Activated CD8-positive, alpha-beta T cell treated with anti-CD3 and anti-CD28 coated beads for 36 hours (primary cell): ENCODE data around the gene ERMAP. TPM values are rescaled to one million over a fixed set of nuclear protein-coding genes. Genes with fewer than 3 reads are reported as not detected.

ENCODE experiments used
- ATAC-seq: fragments of 200-7000 bp; cut with Tn5 transposase; one replicate; pipeline ENCODE4 v1.10.0; 2021; ENCODE audit warnings: mild to moderate bottlenecking, moderate library complexity
- CTCF ChIA-PET: fragments of 350-600 bp; sonication (Branson Sonifier 250); formaldehyde crosslinking; loops from one replicate; lab custom pipeline; 2021; ENCODE audit warnings: antibody characterized with exemption; lab: Charles Lee
- POLR2A ChIA-PET: fragments of 350-600 bp; sonication (Branson Sonifier 250); formaldehyde crosslinking; loops from one replicate; lab custom pipeline; 2021; ENCODE audit warnings: antibody characterized with exemption; lab: Charles Lee
- DNase-seq: peaks from one replicate; pipeline ENCODE4 v3.0.0-alpha.2; 2020
- H3K27ac Mint-ChIP-seq: one replicate; pipeline ENCODE4 v1.8.0; 2021; ENCODE audit warnings: mild to moderate bottlenecking, mixed read lengths
- H3K27me3 Mint-ChIP-seq: one replicate; pipeline ENCODE4 v1.8.0; 2021; ENCODE audit warnings: mixed read lengths
- H3K36me3 Mint-ChIP-seq: one replicate; pipeline ENCODE4 v1.8.0; 2021; ENCODE audit warnings: low read depth, mixed read lengths
- H3K4me1 Mint-ChIP-seq: one replicate; pipeline ENCODE4 v1.8.0; 2021; ENCODE audit warnings: low read depth, mixed read lengths
- H3K4me3 Mint-ChIP-seq: one replicate; pipeline ENCODE4 v1.8.0; 2021; ENCODE audit warnings: mild to moderate bottlenecking, moderate library complexity, mixed read lengths
- H3K9me3 Mint-ChIP-seq: one replicate; pipeline ENCODE4 v1.8.0; 2021; ENCODE audit warnings: mixed read lengths
- CTCF ChIP-seq: fragments of 200-600 bp; IDR thresholded peaks from one replicate; pipeline ENCODE4 v1.8.0; 2022; ENCODE audit warnings: antibody characterized with exemption, mild to moderate bottlenecking
- intact Hi-C: fragments of 100-400 bp; cut with micrococcal nuclease; formaldehyde crosslinking; loops from one replicate; pipeline ENCODE4 v1.10.0; 2022
- total RNA-seq, 2 experiments: library from RNA; stranded (reverse); gene quantifications; one replicate each; pipeline ENCODE4 v1.2.3, GENCODE V29; 2021

ERMAP gene
- total RNA-seq, 2 experiments from 2014 or later = 3.9 to 4.4 TPM

- H3K27ac Mint-ChIP-seq = peak overlapping the region; percentile 65
- no peaks in the 10 kb centered on the region for H3K9me3 Mint-ChIP-seq
- peaks cover 15% of the 10 kb centered on the region for H3K36me3 Mint-ChIP-seq
- DNase-seq (no peak), ATAC-seq (no peak)
- H3K4me3 Mint-ChIP-seq = no peak overlapping the region
- CTCF ChIA-PET = no interaction called here
- intact Hi-C loops = no loop called here
- no peaks in the 10 kb centered on the region for H3K27me3 Mint-ChIP-seq
- POLR2A ChIA-PET = interaction anchor here (1.1 kb wide), 1 partner anchor 19 kb away, joined by 3 read pairs; the partner anchor contains the start of genes C1orf50 and P3H1
- TF ChIP-seq CTCF = no peak
- H3K4me1 Mint-ChIP-seq = peaks cover 11% of the 10 kb centered on the region
Measured at GRCh38 chr1:42786097-42786496, 30.8 kb upstream of the ERMAP start.

GRCh38 chr1:42788021-42788420 is 28.9 kb upstream of the ERMAP start:
- POLR2A ChIA-PET = no interaction called here
- DNase-seq = no peak
- Mint-ChIP-seq H3K4me3 (no peak overlapping the region), H3K9me3 (no peaks in the 10 kb centered on the region), H3K36me3 (peaks cover 10% of the 10 kb centered on the region), H3K27ac (no peak overlapping the region), H3K27me3 (no peaks in the 10 kb centered on the region), H3K4me1 (peaks cover 11% of the 10 kb centered on the region)
- intact Hi-C loops = no loop called here
- no peak for ATAC-seq
- no peak for TF ChIP-seq CTCF
- CTCF ChIA-PET = interaction anchor here (1.4 kb wide), 1 partner anchor 286 kb away, joined by 6 read pairs; no protein-coding TSS in a partner anchor

GRCh38 chr1:42793824-42794223 is 23.1 kb upstream of the ERMAP start:
- intact Hi-C loops = no loop called here
- no peak overlapping the region for H3K27ac Mint-ChIP-seq
- CTCF ChIA-PET = interaction anchor here (1.5 kb wide), 1 partner anchor 15 kb away, joined by 6 read pairs; no protein-coding TSS in a partner anchor

GRCh38 chr1:42797414-42797813 is 19.5 kb upstream of the ERMAP start:
- ATAC-seq (no peak), DNase-seq (no peak)
- Mint-ChIP-seq H3K9me3 (no peaks in the 10 kb centered on the region), H3K4me3 (no peak overlapping the region), H3K27me3 (peaks cover 3% of the 10 kb centered on the region), H3K36me3 (no peaks in the 10 kb centered on the region), H3K4me1 (no peaks in the 10 kb centered on the region), H3K27ac (no peak overlapping the region)
- intact Hi-C loops = no loop called here
- TF ChIP-seq CTCF = no peak
- ChIA-PET CTCF (no interaction called here), POLR2A (interaction anchor here (0.6 kb wide), 1 partner anchor 18 kb away, joined by 3 read pairs; no protein-coding TSS in a partner anchor)

More at GRCh38 chr1:42793824-42794223, 23.1 kb upstream of the ERMAP start:
- Mint-ChIP-seq H3K27me3 (peaks cover 3% of the 10 kb centered on the region), H3K9me3 (no peaks in the 10 kb centered on the region), H3K36me3 (no peaks in the 10 kb centered on the region), H3K4me1 (no peaks in the 10 kb centered on the region), H3K4me3 (no peak overlapping the region)
- DNase-seq (no peak), ATAC-seq (no peak)
- POLR2A ChIA-PET = no interaction called here
- no peak for TF ChIP-seq CTCF

GRCh38 chr1:42797979-42798378 is 18.9 kb upstream of the ERMAP start:
- intact Hi-C loops = no loop called here
- CTCF ChIA-PET = no interaction called here
- no peaks in the 10 kb centered on the region for H3K4me1 Mint-ChIP-seq
- no peak for TF ChIP-seq CTCF
- no peak overlapping the region for H3K4me3 Mint-ChIP-seq
- H3K27me3 Mint-ChIP-seq = peaks cover 3% of the 10 kb centered on the region
- ATAC-seq = no peak
- POLR2A ChIA-PET = no interaction called here
- DNase-seq = no peak
- no peak overlapping the region for H3K27ac Mint-ChIP-seq
- no peaks in the 10 kb centered on the region for H3K9me3 Mint-ChIP-seq
- H3K36me3 Mint-ChIP-seq = no peaks in the 10 kb centered on the region
